GM19395 (cell line): ENCODE results near the gene KRT14.
"Not testable (repeated sequence)": the region's sequence is repeated elsewhere in the genome, so short reads cannot be mapped to it uniquely, and the experiment has no call there.

Experiments
- ATAC-seq: cut with Tn5 transposase; IDR thresholded peaks from one replicate; pipeline ENCODE4 v1.9.1; 2021; ENCODE audit warnings: mild to moderate bottlenecking, moderate library complexity; ENCODE audit not compliant: unreplicated experiment

Gene KRT14

DNA sequence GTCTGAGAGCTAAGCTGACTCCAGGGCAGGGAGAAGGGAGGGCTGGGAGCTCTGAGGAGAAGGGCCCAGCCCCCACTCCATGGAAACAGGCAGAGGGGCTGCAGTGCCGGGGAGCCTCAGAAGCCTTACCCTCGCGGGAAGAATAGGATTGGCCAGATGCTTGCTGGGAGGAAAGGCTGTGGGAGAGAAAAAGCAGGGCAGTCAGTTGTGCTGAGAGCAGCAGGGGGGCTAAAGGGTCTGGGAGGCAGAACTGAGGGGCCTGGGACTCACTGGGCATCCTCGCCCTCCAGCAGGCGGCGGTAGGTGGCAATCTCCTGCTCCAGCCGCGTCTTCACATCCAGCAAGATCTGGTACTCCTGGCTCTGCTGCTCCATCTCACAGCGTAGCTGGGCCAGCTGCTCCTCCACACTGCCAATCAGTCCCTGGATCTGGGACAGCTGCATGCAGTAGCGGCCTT lies 23.4 kb upstream of the KRT14 start:
- ATAC-seq = not testable (repeated sequence)

DNA sequence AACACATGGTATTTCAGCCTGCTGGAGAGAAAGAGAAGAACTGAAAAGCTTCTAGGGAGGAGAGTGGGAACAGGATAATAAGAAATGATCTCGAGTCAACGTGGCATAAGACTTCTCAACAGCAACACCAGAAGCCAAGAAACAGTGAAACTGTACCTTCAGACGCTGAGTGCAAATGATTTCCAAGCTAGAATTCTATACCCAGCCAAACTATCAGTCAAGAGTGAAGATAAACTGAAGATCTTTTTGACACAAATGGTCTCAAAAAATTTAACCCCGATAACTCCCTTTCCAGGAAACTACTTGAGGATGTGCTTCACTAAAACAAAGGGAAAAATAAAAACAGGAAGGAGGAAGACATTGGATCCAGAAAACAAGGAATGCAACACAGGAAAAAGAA lies 20.2 kb upstream of the KRT14 start:
- ATAC-seq = not testable (repeated sequence)

DNA sequence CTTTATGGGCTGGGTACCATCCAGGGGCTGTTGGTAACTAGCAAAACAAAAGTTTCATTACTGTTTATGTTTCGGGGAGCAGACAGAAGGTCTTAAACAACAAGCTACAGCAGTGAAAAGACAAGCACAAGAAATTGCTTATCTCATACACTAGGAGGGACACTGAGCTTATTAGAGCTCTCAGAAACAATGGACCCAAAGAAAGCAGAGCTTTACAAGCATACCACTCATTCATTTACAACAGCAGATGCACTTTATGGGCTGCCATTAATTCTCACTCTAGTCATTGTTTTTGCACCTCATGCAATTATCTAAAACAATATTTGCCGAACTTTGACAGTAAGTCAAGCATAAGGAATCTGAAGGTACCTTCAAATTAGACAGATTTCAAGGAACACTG lies 15.8 kb upstream of the KRT14 start:
- no peak for ATAC-seq

- ATAC-seq = no peak
Observed at GRCh38 chr17:41600318-41600717, 13.6 kb upstream of the KRT14 start.

DNA sequence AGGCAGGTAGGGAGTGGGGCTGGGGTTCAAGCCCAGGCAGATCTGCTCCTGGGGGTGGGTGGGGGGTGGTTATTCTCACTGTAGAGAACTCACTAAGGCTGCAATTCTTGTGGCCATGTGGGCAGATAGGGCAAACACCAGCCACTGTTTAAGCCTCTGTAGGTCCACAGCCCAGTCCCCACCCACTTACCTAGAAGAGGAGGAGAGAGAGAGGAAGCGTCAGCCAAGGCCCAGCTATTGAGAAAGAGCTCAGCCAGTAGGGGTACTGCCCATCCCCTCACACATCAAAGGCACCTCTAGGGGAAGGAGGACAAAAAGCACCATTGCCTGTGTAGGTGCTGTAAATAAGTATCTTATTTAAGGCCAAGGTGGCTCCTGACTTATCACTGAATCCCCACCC lies 13.0 kb upstream of the KRT14 start:
- ATAC-seq = no peak

GRCh38 chr17:41595585-41595984 lies 8.9 kb upstream of the KRT14 start:
- ATAC-seq = no peak

- no peak for ATAC-seq
Observed at GRCh38 chr17:41594363-41594915, 7.7 kb upstream of the KRT14 start.

GRCh38 chr17:41593306-41593981 lies 6.7 kb upstream of the KRT14 start:
- ATAC-seq = no peak

GRCh38 chr17:41592601-41593305 lies 6.1 kb upstream of the KRT14 start:
- ATAC-seq = no peak

GRCh38 chr17:41589301-41589700 lies 2.6 kb upstream of the KRT14 start:
- no peak for ATAC-seq

- ATAC-seq = no peak
Observed at GRCh38 chr17:41588126-41588810, 1.6 kb upstream of the KRT14 start.

- ATAC-seq = no peak
Observed at GRCh38 chr17:41585301-41586056, 1.2 kb downstream of the KRT14 start.

DNA sequence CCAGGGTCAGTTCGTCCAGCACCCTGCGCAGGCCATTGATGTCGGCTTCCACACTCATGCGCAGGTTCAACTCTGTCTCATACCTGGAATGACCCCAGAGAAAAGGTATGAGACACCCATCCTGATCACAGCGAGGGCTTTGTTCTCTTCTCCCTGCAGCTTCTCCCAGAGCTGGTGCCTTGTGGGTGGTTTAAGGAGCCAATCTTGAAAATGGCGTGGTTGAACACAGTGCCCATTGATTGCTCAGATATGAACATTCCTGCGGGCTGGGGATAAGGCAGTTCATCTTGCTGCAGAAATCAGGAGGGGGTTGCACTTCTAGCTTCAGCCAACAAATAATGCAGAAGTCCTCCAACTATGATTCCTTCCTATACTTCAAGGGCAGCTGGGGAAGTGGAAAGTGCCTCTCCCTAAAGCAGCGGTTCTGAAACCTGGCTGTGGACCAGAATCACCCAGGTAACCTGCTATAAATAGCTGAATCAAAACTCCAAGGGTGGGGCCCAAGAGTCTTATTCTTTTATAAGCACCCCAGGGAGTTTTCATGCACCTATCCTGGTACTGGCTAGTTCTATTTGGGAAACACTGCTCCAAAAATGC lies 2.3 kb downstream of the KRT14 start:
- ATAC-seq = not testable (repeated sequence)

- no peak for ATAC-seq
Observed at GRCh38 chr17:41583137-41584127, 3.3 kb downstream of the KRT14 start.

- not testable (repeated sequence) for ATAC-seq
Observed at GRCh38 chr17:41582061-41582968, 4.4 kb downstream of the KRT14 start.

GRCh38 chr17:41581366-41582060 lies 5.2 kb downstream of the KRT14 start:
- ATAC-seq = no peak

GRCh38 chr17:41580687-41581365 lies 5.9 kb downstream of the KRT14 start:
- ATAC-seq = no peak
